H9 (cell line): Measurements from ENCODE around the gene RNF175. TPM values are rescaled to one million over a fixed set of nuclear protein-coding genes. Genes with fewer than 3 reads are reported as not detected.
A peak's percentile ranks its signal among the peaks of the same experiment; 100 is the strongest.

Experiments used
- DNase-seq: peaks from one replicate; pipeline ENCODE4 v3.0.0-alpha.2; 2017
- H2AFZ ChIP-seq: one replicate; pipeline ENCODE4 v1.6.1; 2013; ENCODE audit warnings: mild to moderate bottlenecking, low read length, control low read depth, moderate library complexity
- H2AK5ac ChIP-seq: 2 replicates; pipeline ENCODE4 v1.6.1; 2013; ENCODE audit warnings: low read length, control low read depth, mixed read lengths; ENCODE audit not compliant: insufficient read length
- H2BK120ac ChIP-seq: one replicate; pipeline ENCODE4 v1.6.1; 2013; ENCODE audit warnings: low read depth, mild to moderate bottlenecking, low read length, control low read depth, inconsistent platforms; ENCODE audit not compliant: poor library complexity, severe bottlenecking
- H2BK12ac ChIP-seq: 2 replicates; pipeline ENCODE4 v1.6.1; 2013; ENCODE audit warnings: low read length, control low read depth, mixed read lengths, low read depth; ENCODE audit not compliant: insufficient read length
- H2BK15ac ChIP-seq: 2 replicates; pipeline ENCODE4 v1.6.1; 2013; ENCODE audit warnings: low read depth, low read length, control low read depth
- H2BK20ac ChIP-seq: one replicate; pipeline ENCODE4 v1.6.1; 2013; ENCODE audit warnings: low read depth, mild to moderate bottlenecking, low read length, control low read depth, inconsistent platforms; ENCODE audit not compliant: poor library complexity, severe bottlenecking
- H2BK5ac ChIP-seq: 2 replicates; pipeline ENCODE4 v1.6.1; 2013; ENCODE audit warnings: low read length, control low read depth, mixed read lengths; ENCODE audit not compliant: insufficient read length
- H3K14ac ChIP-seq: 2 replicates; pipeline ENCODE4 v1.6.1; 2013; ENCODE audit warnings: low read length, control low read depth; ENCODE audit not compliant: insufficient read depth
- H3K18ac ChIP-seq: 2 replicates; pipeline ENCODE4 v1.6.1; 2013; ENCODE audit warnings: low read depth, mild to moderate bottlenecking, mixed read lengths, low read length, control low read depth; ENCODE audit not compliant: insufficient read length
- H3K23ac ChIP-seq: 2 replicates; pipeline ENCODE4 v1.6.1; 2013; ENCODE audit warnings: low read length, control low read depth, mixed read lengths, low read depth; ENCODE audit not compliant: insufficient read length
- H3K23me2 ChIP-seq: 2 replicates; pipeline ENCODE4 v1.6.1; 2013; ENCODE audit warnings: low read depth, mild to moderate bottlenecking, mixed read lengths, low read length, control low read depth; ENCODE audit not compliant: insufficient read length, poor library complexity, severe bottlenecking
- H3K27ac ChIP-seq: 2 replicates; pipeline ENCODE4 v1.5.1; 2013; ENCODE audit warnings: low read length, control low read depth, mixed read lengths, low read depth; ENCODE audit not compliant: insufficient read length
- H3K27me3 ChIP-seq: 2 replicates; pipeline ENCODE4 v1.6.1; 2013; ENCODE audit warnings: low read length, control low read depth, inconsistent platforms; ENCODE audit not compliant: insufficient read depth
- H3K4ac ChIP-seq: 2 replicates; pipeline ENCODE4 v1.6.1; 2013; ENCODE audit warnings: low read depth, mild to moderate bottlenecking, control low read depth, inconsistent platforms, low read length, moderate library complexity
- H3K4me1 ChIP-seq: 2 replicates; pipeline ENCODE4 v1.6.1; 2013; ENCODE audit warnings: low read length, control low read depth, inconsistent platforms; ENCODE audit not compliant: insufficient read depth
- H3K4me2 ChIP-seq: 2 replicates; pipeline ENCODE4 v1.6.1; 2013; ENCODE audit warnings: low read length, control low read depth, mixed read lengths; ENCODE audit not compliant: insufficient read length, insufficient read depth
- H3K56ac ChIP-seq: 2 replicates; pipeline ENCODE4 v1.6.1; 2013; ENCODE audit warnings: low read depth, mild to moderate bottlenecking, mixed read lengths, low read length, control low read depth; ENCODE audit not compliant: insufficient read length
- H3K79me1 ChIP-seq: 2 replicates; pipeline ENCODE4 v1.6.1; 2013; ENCODE audit warnings: low read depth, mild to moderate bottlenecking, moderate library complexity, low read length, control low read depth, inconsistent platforms; ENCODE audit not compliant: insufficient read depth, poor library complexity, severe bottlenecking
- H3K79me2 ChIP-seq: 2 replicates; pipeline ENCODE4 v1.6.1; 2013; ENCODE audit warnings: low read length, control low read depth, inconsistent platforms; ENCODE audit not compliant: insufficient read depth
- H3K9ac ChIP-seq: 2 replicates; pipeline ENCODE4 v1.6.1; 2013; ENCODE audit warnings: low read length, control low read depth, mixed read lengths; ENCODE audit not compliant: insufficient read length; ENCODE audit errors: extremely low read depth
- H3K9me3 ChIP-seq: one replicate; pipeline ENCODE4 v1.6.1; 2013; ENCODE audit warnings: low read depth, low read length, inconsistent platforms; ENCODE audit not compliant: control insufficient read depth
- H3T11ph ChIP-seq: one replicate; pipeline ENCODE4 v1.6.1; 2013; ENCODE audit warnings: mild to moderate bottlenecking, low read length, control low read depth, inconsistent platforms
- H4K20me1 ChIP-seq: one replicate; pipeline ENCODE4 v1.6.1; 2013; ENCODE audit not compliant: control insufficient read depth, insufficient read length, insufficient read depth
- H4K5ac ChIP-seq: 2 replicates; pipeline ENCODE4 v1.6.1; 2013; ENCODE audit warnings: low read depth, mild to moderate bottlenecking, mixed read lengths, low read length, control low read depth; ENCODE audit not compliant: insufficient read length
- H4K8ac ChIP-seq: replicated peaks from 2 replicates; pipeline ENCODE4 v1.6.1; 2013; ENCODE audit warnings: low read length, control low read depth, mixed read lengths, low read depth; ENCODE audit not compliant: insufficient read length
- H4K91ac ChIP-seq: 2 replicates; pipeline ENCODE4 v1.6.1; 2013; ENCODE audit warnings: low read depth, mild to moderate bottlenecking, moderate library complexity, mixed read lengths, low read length, control low read depth; ENCODE audit not compliant: insufficient read length
- H3K27ac Mint-ChIP-seq, 3 experiments: 2 replicates in 2 of 3; 3 replicates in 1 of 3; pipeline ENCODE4 v1.8.0; 2020 to 2021; ENCODE audit warnings: mixed read lengths in 3 of 3, mild to moderate bottlenecking in 1 of 3, moderate library complexity in 1 of 3
- H3K27me3 Mint-ChIP-seq: 2 replicates; pipeline ENCODE4 v1.8.0; 2021; ENCODE audit warnings: low read depth, mild to moderate bottlenecking, moderate library complexity, mixed read lengths
- H3K36me3 Mint-ChIP-seq, 3 experiments: 2 replicates in 2 of 3; 3 replicates in 1 of 3; pipeline ENCODE4 v1.8.0; 2020 to 2021; ENCODE audit warnings: low read depth in 3 of 3, mixed read lengths in 3 of 3; ENCODE audit not compliant: insufficient read depth in 1 of 3
- H3K4me1 Mint-ChIP-seq, 2 experiments: 2 replicates each; pipeline ENCODE4 v1.8.0; 2020; ENCODE audit warnings: mixed read lengths in 2 of 2
- H3K4me3 Mint-ChIP-seq, 2 experiments: 2 replicates in 1 of 2; 3 replicates in 1 of 2; pipeline ENCODE4 v1.8.0; 2020 to 2021; ENCODE audit warnings: mild to moderate bottlenecking in 2 of 2, mixed read lengths in 2 of 2, moderate library complexity in 1 of 2
- H3K9me3 Mint-ChIP-seq, 2 experiments: 2 replicates in 1 of 2; 3 replicates in 1 of 2; pipeline ENCODE4 v1.8.0; 2020; ENCODE audit warnings: mild to moderate bottlenecking in 2 of 2, mixed read lengths in 2 of 2, moderate library complexity in 1 of 2
- CTCF ChIP-seq: fragments of 200-600 bp; sonication (generic); conservative IDR thresholded peaks from 3 replicates; pipeline ENCODE4 v1.8.0; 2021; ENCODE audit warnings: antibody characterized with exemption, mild to moderate bottlenecking
- WGBS: extraction: QIAGEN DNeasy Blood & Tissue Kit; methylation state at CpG from one replicate; pipeline ENCODE4 v1.1.7; 2013; ENCODE audit warnings: missing lambda C conversion rate, low lambda C conversion rate, mixed read lengths; ENCODE audit not compliant: insufficient read length; ENCODE audit errors: extremely low coverage; 5-methylcytosine and 5-hydroxymethylcytosine counted together
- total RNA-seq: library from RNA; stranded (reverse); gene quantifications from 2 replicates; pipeline ENCODE4 v1.2.1, GENCODE V29; 2021

RNF175 gene
- total RNA-seq, 1 experiment from 2014 or later, result 4.3 TPM

GRCh38 chr4:153789741-153790499 lies 30.1 kb upstream of the RNF175 start:
- Histone ChIP-seq H2AFZ (no peak overlapping the region), H3K23me2 (peaks cover 40% of the 10 kb centered on the region), H2BK20ac (no peak overlapping the region), H3K79me2 (peaks cover 24% of the 10 kb centered on the region; the same call in 1 of the 2 replicates), H3T11ph (no peak overlapping the region), H2BK12ac (no peak overlapping the region), H3K18ac (peak overlapping the region; percentile 95), H3K4me1 (peaks cover 6% of the 10 kb centered on the region), H3K79me1 (no peaks in the 10 kb centered on the region), H4K5ac (no peak overlapping the region), H4K20me1 (no peaks in the 10 kb centered on the region), H2BK15ac (no peak overlapping the region), H3K23ac (no peak overlapping the region), H3K4ac (no peak overlapping the region; the same call in 1 of the 2 replicates), H3K9ac (peak overlapping the region; percentile 78), H3K56ac (no peak overlapping the region), H3K4me2 (peak overlapping the region; percentile 96), H4K91ac (peak overlapping the region; percentile 68), H2BK5ac (no peak overlapping the region), H3K27ac (peak overlapping the region; percentile 82), H4K8ac (no peak overlapping the region), H2BK120ac (no peak overlapping the region), H3K9me3 (no peaks in the 10 kb centered on the region), H2AK5ac (no peak overlapping the region), H3K14ac (peak overlapping the region; percentile 97; the same call in 1 of the 2 replicates), H3K27me3 (no peaks in the 10 kb centered on the region)
- H3K27ac Mint-ChIP-seq, result peak overlapping the region; percentile 97 to 100 (median 99)
- H3K27me3 Mint-ChIP-seq, result peaks cover 37% of the 10 kb centered on the region
- WGBS, result no CpG with 5 or more reads among the region's 28 CpGs
- H3K36me3 Mint-ChIP-seq, result peaks cover 3 to 37% (median 26%) of the 10 kb centered on the region in 3 experiments; a peak in 6 of 7 replicates
- H3K4me3 Mint-ChIP-seq, result peak overlapping the region; percentile 91 to 100
- H3K9me3 Mint-ChIP-seq, result peaks cover 6 to 17% of the 10 kb centered on the region in 2 experiments; a peak in 3 of 5 replicates
- DNase-seq, result peak; percentile 97
- TF ChIP-seq CTCF, result no peak
- peaks cover 49 to 57% of the 10 kb centered on the region in 2 experiments for H3K4me1 Mint-ChIP-seq
